Measurements from ENCODE around the gene NUP88.

Gene NUP88

GRCh38 chr17:5419959-5420653, 644 bp upstream of the NUP88 start, which contains the start of gene RPAIN:
Gene RPAIN (plus strand): TSS chr17:5420182. CDS start chr17:5420211, 29 bp downstream.
- DNase-seq (ENCODE audit: low read depth) = peak; percentile 83

GRCh38 chr17:5418858-5419355, 555 bp downstream of the NUP88 start:
- peak; percentile 33 for DNase-seq (ENCODE audit: low read depth)

- DNase-seq (ENCODE audit: low read depth) = no peak
These were observed 2.6 kb downstream of the NUP88 start for GRCh38 chr17:5416901-5417300.

GRCh38 chr17:5413682-5414081, 5.8 kb downstream of the NUP88 start:
- DNase-seq (ENCODE audit: low read depth) = peak; percentile 85

- DNase-seq (ENCODE audit: low read depth) = no peak
These were observed 8.7 kb downstream of the NUP88 start for GRCh38 chr17:5410594-5411272.

GRCh38 chr17:5408186-5408585, 11.3 kb downstream of the NUP88 start:
- DNase-seq (ENCODE audit: low read depth) = no peak

- DNase-seq (ENCODE audit: low read depth) = no peak
These were observed 14.1 kb downstream of the NUP88 start for GRCh38 chr17:5405400-5405799.

GRCh38 chr17:5399767-5400166, 19.7 kb downstream of the NUP88 start:
- DNase-seq (ENCODE audit: low read depth) = peak; percentile 72

- no peak for DNase-seq (ENCODE audit: low read depth)
These were observed 22.9 kb downstream of the NUP88 start for GRCh38 chr17:5396612-5397011.

- DNase-seq (ENCODE audit: low read depth) = peak; percentile 35
These were observed 27.8 kb downstream of the NUP88 start for GRCh38 chr17:5391678-5392077.

GRCh38 chr17:5381542-5381941, 37.9 kb downstream of the NUP88 start:
- peak; percentile 12 for DNase-seq (ENCODE audit: low read depth)

- no peak for DNase-seq (ENCODE audit: low read depth)
These were observed 38.8 kb downstream of the NUP88 start for GRCh38 chr17:5380491-5381135.

GRCh38 chr17:5379351-5380107, 39.9 kb downstream of the NUP88 start:
- no peak for DNase-seq (ENCODE audit: low read depth)

- DNase-seq (ENCODE audit: low read depth) = no peak
These were observed 40.8 kb downstream of the NUP88 start for GRCh38 chr17:5378566-5379207.

- DNase-seq (ENCODE audit: low read depth) = no peak
These were observed 46.4 kb downstream of the NUP88 start for GRCh38 chr17:5373112-5373511.

GRCh38 chr17:5370411-5370810, 49.1 kb downstream of the NUP88 start:
- no peak for DNase-seq (ENCODE audit: low read depth)

GRCh38 chr17:5365831-5366230, 53.6 kb downstream of the NUP88 start:
- no peak for DNase-seq (ENCODE audit: low read depth)

GRCh38 chr17:5364696-5365095, 54.8 kb downstream of the NUP88 start:
- DNase-seq (ENCODE audit: low read depth) = peak; percentile 9

GRCh38 chr17:5364156-5364555, 55.3 kb downstream of the NUP88 start:
- DNase-seq (ENCODE audit: low read depth) = peak; percentile 91

GRCh38 chr17:5362162-5362811, 57.2 kb downstream of the NUP88 start:
- DNase-seq (ENCODE audit: low read depth) = no peak

GRCh38 chr17:5361426-5361825, 58.0 kb downstream of the NUP88 start:
- DNase-seq (ENCODE audit: low read depth) = no peak
